GM12892 (cell line): ENCODE measurements around the gene EXOC1L.
A peak's percentile ranks its signal among the peaks of the same experiment; 100 is the strongest.

Experiments
- DNase-seq: peaks from one replicate; pipeline ENCODE4 v3.0.0; 2011; ENCODE audit not compliant: insufficient read length
- FAIRE-seq: peaks from 2 replicates; lab custom pipeline; 2011; peaks lifted over from hg19 to GRCh38; lab: Jason Lieb, UNC
- POLR2A ChIP-seq: IDR thresholded peaks from 2 replicates; pipeline ENCODE4 v1.6.1; 2011; ENCODE audit warnings: low read depth, low read length, control low read depth
- POLR2AphosphoS5 ChIP-seq: IDR thresholded peaks from 2 replicates; pipeline ENCODE4 v1.6.1; 2011; ENCODE audit warnings: low read depth, low read length, control low read depth
- TAF1 ChIP-seq: IDR thresholded peaks from 2 replicates; pipeline ENCODE4 v1.6.1; 2011; ENCODE audit warnings: low read depth, mild to moderate bottlenecking, control low read depth, low read length, borderline replicate concordance

EXOC1L gene

DNA sequence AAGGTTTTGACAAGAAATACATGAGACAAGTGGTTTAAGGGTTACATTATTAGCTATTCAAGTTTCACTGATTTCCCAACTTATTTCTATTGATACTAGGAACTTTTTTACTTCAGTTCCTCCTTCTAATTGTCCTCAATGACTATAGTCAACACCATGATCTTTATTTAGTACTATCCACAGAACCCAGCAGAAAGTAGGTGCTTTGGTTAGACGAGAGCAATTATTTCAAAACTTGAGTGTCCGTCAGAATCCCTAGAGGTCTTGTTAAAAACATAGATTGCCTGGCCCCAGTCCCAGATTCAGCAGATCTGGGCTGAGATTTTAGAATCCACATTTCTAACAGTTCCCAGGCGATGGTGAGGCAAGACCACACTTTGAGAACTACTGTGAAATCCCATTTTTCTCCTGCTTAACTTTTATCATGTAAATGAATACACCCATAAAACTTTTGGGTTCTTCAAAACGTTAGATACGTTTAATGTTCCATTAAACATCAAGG is 51.8 kb downstream of the EXOC1L start:
- DNase-seq (no peak), FAIRE-seq (no peak)
- no peak for TF ChIP-seq POLR2AphosphoS5
- TF ChIP-seq TAF1 = no peak
- TF ChIP-seq POLR2A = no peak

DNA sequence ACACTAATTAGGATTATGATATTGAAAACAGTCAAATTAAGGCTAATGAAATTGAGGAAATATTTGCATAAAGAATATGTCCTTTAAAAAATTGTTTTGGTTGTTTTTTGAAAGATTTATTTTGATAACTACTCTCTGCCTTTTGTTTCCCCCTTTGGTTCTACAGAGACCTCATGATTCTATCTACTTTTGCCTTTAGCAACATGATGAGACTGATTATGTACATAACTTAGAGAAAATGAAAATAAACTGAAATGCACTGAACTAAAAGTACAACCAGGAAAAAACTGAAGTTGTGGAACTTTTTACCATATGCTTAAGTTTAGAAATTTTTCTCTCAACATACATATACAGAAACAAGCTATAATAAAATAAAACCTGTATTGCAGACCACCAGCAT is 55.2 kb downstream of the EXOC1L start:
- DNase-seq = no peak
- FAIRE-seq = no peak
- TF ChIP-seq POLR2A = no peak

DNA sequence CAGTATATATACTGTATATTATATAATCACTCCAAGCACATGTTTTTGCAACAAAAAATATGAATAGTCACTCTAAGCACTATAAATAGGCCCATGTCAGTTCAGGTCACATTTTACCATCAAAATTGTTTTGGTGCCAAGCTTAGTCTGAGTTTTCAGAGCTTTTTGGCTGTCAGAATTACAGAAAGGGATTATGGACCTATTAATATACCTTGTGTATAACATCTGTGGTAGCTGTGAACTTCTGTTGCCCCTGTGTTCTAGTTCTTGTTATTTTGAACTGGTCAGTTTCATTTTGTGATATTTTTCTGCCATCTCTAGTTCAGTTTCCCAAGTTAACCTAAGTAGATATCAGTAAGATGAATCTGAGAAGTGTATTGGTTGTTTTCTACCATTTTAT is 56.8 kb downstream of the EXOC1L start:
- no peak for TF ChIP-seq POLR2A
- no peak for TF ChIP-seq POLR2AphosphoS5
- TF ChIP-seq TAF1 = no peak
- FAIRE-seq = peak; percentile 33
- DNase-seq = no peak

DNA sequence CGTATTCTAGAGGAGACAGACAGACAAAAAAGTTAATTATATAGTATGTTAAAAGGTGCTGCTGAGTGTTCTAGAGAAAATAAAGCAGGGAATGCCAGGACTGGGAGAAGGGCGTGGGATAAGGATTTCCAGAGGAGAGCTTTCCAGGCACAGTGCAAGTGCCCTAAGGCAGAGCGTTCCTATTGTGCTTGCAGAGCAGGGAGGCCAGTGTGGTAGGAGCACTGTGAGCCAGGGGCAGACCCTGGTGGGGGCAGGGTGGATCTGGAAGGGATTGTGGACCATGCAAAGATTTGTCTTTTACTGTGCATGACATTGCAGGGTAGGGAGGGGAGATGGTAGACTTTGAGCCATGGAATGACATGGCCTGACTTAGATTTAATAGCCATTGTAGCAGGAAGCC is 59.6 kb downstream of the EXOC1L start:
- FAIRE-seq (no peak), DNase-seq (no peak)
- TF ChIP-seq TAF1 (no peak), POLR2AphosphoS5 (no peak), POLR2A (no peak)

DNA sequence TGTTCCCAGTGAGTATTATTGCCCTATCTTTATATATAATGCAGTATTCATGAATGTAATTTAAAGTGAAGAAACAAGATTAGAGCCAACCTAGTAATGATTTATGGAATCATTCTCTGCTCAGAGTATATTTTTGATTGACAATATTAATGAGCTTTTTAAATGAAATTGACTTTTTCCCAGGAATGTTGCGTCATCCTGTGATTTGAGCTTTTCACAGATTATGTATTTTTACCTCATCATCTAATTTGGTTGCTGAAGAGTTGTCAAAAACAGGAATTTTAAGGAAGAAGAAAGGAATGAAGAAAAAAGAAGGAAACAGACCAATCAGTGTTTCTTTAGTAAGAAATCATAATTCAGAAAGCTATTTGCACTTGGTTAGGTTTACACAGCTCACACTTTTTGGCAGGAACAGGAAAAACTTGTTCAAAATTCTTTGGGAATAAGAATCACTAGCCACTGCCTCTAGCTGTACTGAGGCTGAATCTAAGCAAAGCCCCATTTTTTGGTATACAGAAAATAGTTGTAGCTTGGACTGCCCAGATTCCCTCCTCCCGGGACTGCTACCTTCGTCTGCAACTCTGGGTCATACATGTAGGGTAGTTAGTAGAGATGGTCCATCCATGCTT is 61.2 kb downstream of the EXOC1L start:
- TF ChIP-seq POLR2A = no peak
- no peak for TF ChIP-seq POLR2AphosphoS5
- TF ChIP-seq TAF1 = no peak
- FAIRE-seq = no peak
- no peak for DNase-seq

DNA sequence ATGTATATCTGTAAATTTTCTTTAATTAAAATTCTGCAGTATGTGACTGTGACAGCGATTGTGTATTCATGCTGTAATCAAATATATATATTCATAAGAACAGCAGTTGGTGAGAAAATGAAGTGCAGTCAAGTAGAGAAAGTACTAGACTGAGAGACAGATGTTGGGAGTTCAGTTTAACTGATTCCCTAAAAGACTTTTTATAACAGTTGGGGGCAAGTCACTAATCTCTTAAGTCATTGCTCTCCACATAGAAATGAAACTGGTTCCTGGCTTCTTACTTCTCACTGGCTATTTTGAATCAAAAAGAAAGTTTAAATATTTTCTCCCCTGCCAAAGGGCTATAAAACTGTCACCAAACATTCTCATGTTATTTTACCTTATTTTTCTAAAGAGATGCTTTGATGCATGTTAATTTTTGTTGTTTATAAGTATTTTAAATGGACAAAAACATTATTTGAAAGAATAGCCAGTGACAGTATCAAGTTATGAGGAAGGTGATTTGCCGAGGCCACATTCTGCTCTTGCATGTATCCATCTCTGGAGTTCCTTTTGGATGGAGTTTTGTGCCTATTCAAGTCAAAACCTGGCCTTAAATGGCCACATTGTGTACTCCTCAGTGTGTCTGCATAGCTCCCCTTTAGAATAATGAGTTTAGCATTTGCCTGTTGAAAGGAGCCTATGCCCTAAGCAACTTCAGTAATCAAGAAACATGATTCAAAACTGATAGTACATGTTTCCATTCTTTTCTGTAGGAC is 64.7 kb downstream of the EXOC1L start:
- TF ChIP-seq POLR2AphosphoS5 = no peak
- TF ChIP-seq TAF1 = no peak
- FAIRE-seq = no peak
- no peak for DNase-seq

DNA sequence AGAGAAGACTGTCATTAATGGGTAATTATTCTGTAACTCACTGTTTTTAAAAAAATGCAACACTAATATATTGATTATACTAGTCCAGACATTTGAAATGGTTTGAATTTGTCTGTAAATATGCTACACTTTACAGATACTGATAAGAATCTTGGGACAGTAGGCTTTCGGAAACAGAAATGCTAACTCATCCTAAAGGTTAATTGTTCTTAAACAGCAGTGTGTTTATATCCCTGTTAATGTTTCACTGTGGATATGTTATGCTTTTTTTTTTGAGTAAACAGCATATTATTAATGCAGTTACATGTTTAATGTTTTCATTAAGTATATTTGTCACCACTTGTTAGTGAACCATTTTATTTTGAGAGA is 65.2 kb downstream of the EXOC1L start:
- no peak for FAIRE-seq
- TF ChIP-seq POLR2AphosphoS5 (no peak), TAF1 (no peak), POLR2A (no peak)
- no peak for DNase-seq
